ENCODE data around the gene IGSF6.

The IGSF6 gene

GRCh38 chr16:21645261-21645721 lies 7.1 kb downstream of the IGSF6 start:
- no peak for DNase-seq (ENCODE audit: low read depth)
- TF ChIP-seq CTCF (IDR thresholded peaks at IDR 0.05; ENCODE audit: insufficient read depth, low read depth, low read length, missing control alignments): no peak
- H3K4me3 ChIP-seq (ENCODE audit: low read length): no peak overlapping the region

- no peak overlapping the region for H3K4me3 ChIP-seq (ENCODE audit: low read length)
- DNase-seq (ENCODE audit: low read depth): no peak
- TF ChIP-seq CTCF (IDR thresholded peaks at IDR 0.05; ENCODE audit: insufficient read depth, low read depth, low read length, missing control alignments): no peak
These were observed 7.7 kb downstream of the IGSF6 start for GRCh38 chr16:21644674-21645073.

GRCh38 chr16:21643785-21644184 lies 8.6 kb downstream of the IGSF6 start:
- no peak overlapping the region for H3K4me3 ChIP-seq (ENCODE audit: low read length)
- no peak for TF ChIP-seq CTCF (IDR thresholded peaks at IDR 0.05; ENCODE audit: insufficient read depth, low read depth, low read length, missing control alignments)
- no peak for DNase-seq (ENCODE audit: low read depth)

- H3K4me3 ChIP-seq (ENCODE audit: low read length): no peak overlapping the region
- DNase-seq (ENCODE audit: low read depth): no peak
- TF ChIP-seq CTCF (IDR thresholded peaks at IDR 0.05; ENCODE audit: insufficient read depth, low read depth, low read length, missing control alignments): no peak
These were observed 9.5 kb downstream of the IGSF6 start for GRCh38 chr16:21642861-21643260.

- no peak for TF ChIP-seq CTCF (IDR thresholded peaks at IDR 0.05; ENCODE audit: insufficient read depth, low read depth, low read length, missing control alignments)
- no peak for DNase-seq (ENCODE audit: low read depth)
- H3K4me3 ChIP-seq (ENCODE audit: low read length): no peak overlapping the region
These were observed 10.5 kb downstream of the IGSF6 start for GRCh38 chr16:21641916-21642315.

GRCh38 chr16:21639493-21639892 lies 12.9 kb downstream of the IGSF6 start:
- no peak for TF ChIP-seq CTCF (IDR thresholded peaks at IDR 0.05; ENCODE audit: insufficient read depth, low read depth, low read length, missing control alignments)
- DNase-seq (ENCODE audit: low read depth): no peak
- H3K4me3 ChIP-seq (ENCODE audit: low read length): no peak overlapping the region

- H3K4me3 ChIP-seq (ENCODE audit: low read length): no peak overlapping the region
- no peak for TF ChIP-seq CTCF (IDR thresholded peaks at IDR 0.05; ENCODE audit: insufficient read depth, low read depth, low read length, missing control alignments)
- peak; percentile 95 for DNase-seq (ENCODE audit: low read depth)
These were observed 13.8 kb downstream of the IGSF6 start for GRCh38 chr16:21638573-21638975.
